H1 (cell line): ENCODE results near the gene GABRG3. TPM values are rescaled to one million over a fixed set of nuclear protein-coding genes. Genes with fewer than 3 reads are reported as not detected.

Experiments
- CTCF ChIA-PET: fragments of 300-600 bp; sonication (Branson Sonifier 250); formaldehyde crosslinking; loops from one replicate; lab custom pipeline; 2021; ENCODE audit not compliant: partially characterized antibody; lab: Charles Lee
- POLR2A ChIA-PET: fragments of 300-600 bp; sonication (Branson Sonifier 250); formaldehyde crosslinking; loops from one replicate; lab custom pipeline; 2021; ENCODE audit warnings: inconsistent platforms; ENCODE audit not compliant: partially characterized antibody; lab: Charles Lee
- DNase-seq, 2 experiments: peaks; one replicate each; pipeline versions ENCODE4 v3.0.0 to v3.0.0-alpha.2; 2010 to 2022; ENCODE audit warnings: low spot score in 2 of 2, low read depth in 1 of 2, mixed read lengths in 1 of 2
- FAIRE-seq: peaks from 2 replicates; lab custom pipeline; 2011; peaks lifted over from hg19 to GRCh38; lab: Jason Lieb, UNC
- H2AFZ ChIP-seq: 2 replicates; pipeline ENCODE4 v1.8.1; 2012; ENCODE audit warnings: low read length, inconsistent platforms
- H2AK5ac ChIP-seq: 2 replicates; pipeline ENCODE4 v1.6.1; 2013; ENCODE audit warnings: low read depth, low read length
- H2BK120ac ChIP-seq: replicated peaks from 2 replicates; pipeline ENCODE3; 2013; ENCODE audit warnings: low read depth, low read length, inconsistent platforms
- H2BK12ac ChIP-seq: 2 replicates; pipeline ENCODE4 v1.6.1; 2013; ENCODE audit warnings: low read depth, low read length
- H2BK15ac ChIP-seq: 2 replicates; pipeline ENCODE4 v1.6.1; 2013; ENCODE audit warnings: low read length
- H2BK20ac ChIP-seq: 2 replicates; pipeline ENCODE4 v1.6.1; 2013; ENCODE audit warnings: low read length
- H2BK5ac ChIP-seq: 2 replicates; pipeline ENCODE4 v1.6.1; 2013; ENCODE audit warnings: low read depth, low read length
- H3K14ac ChIP-seq: 2 replicates; pipeline ENCODE4 v1.6.1; 2013; ENCODE audit warnings: inconsistent platforms; ENCODE audit not compliant: insufficient read length
- H3K18ac ChIP-seq: 2 replicates; pipeline ENCODE4 v1.6.1; 2013; ENCODE audit warnings: low read length; ENCODE audit errors: extremely low read depth
- H3K23ac ChIP-seq: 2 replicates; pipeline ENCODE4 v1.6.1; 2013; ENCODE audit warnings: inconsistent platforms; ENCODE audit not compliant: insufficient read length
- H3K23me2 ChIP-seq: 2 replicates; pipeline ENCODE4 v1.6.1; 2013; ENCODE audit warnings: low read depth, low read length
- H3K27ac ChIP-seq: 2 replicates; pipeline ENCODE4 v1.6.1; 2011; ENCODE audit warnings: low read depth, low read length, inconsistent platforms
- H3K27me3 ChIP-seq, 4 experiments: replicated peaks in 1 of 4; 1 replicate in 1 of 4; 2 replicates in 3 of 4; pipeline versions ENCODE4 v1.6.1 to v1.8.1; 2011 to 2013; ENCODE audit warnings: low read length in 3 of 4, mild to moderate bottlenecking in 3 of 4, inconsistent platforms in 2 of 4, mixed read lengths in 2 of 4, moderate library complexity in 1 of 4; ENCODE audit not compliant: control insufficient read depth in 3 of 4, insufficient read depth in 3 of 4; ENCODE audit errors: extremely low read depth in 1 of 4
- H3K36me3 ChIP-seq, 4 experiments: 2 replicates each; pipeline versions ENCODE4 v1.6.1 to v1.8.1; 2011 to 2013; ENCODE audit warnings: mild to moderate bottlenecking in 4 of 4, low read length in 3 of 4, moderate library complexity in 2 of 4, control low read depth in 1 of 4, inconsistent platforms in 1 of 4; ENCODE audit not compliant: insufficient read depth in 4 of 4, control insufficient read depth in 2 of 4
- H3K4ac ChIP-seq: replicated peaks from 2 replicates; pipeline ENCODE3; 2013; ENCODE audit warnings: low read length, low read depth, mixed read lengths, inconsistent platforms; ENCODE audit not compliant: insufficient read length
- H3K4me1 ChIP-seq, 4 experiments: replicated peaks in 1 of 4; 1 replicate in 1 of 4; 2 replicates in 3 of 4; pipeline versions ENCODE4 v1.6.1 to v1.8.1; 2011 to 2013; ENCODE audit warnings: low read length in 3 of 4, inconsistent platforms in 2 of 4, mixed read lengths in 1 of 4; ENCODE audit not compliant: insufficient read depth in 4 of 4, control insufficient read depth in 3 of 4
- H3K4me2 ChIP-seq, 2 experiments: 2 replicates each; pipeline versions ENCODE4 v1.6.1 to v1.8.1; 2011 to 2013; ENCODE audit warnings: low read depth in 2 of 2, low read length in 2 of 2, control low read depth in 1 of 2, inconsistent platforms in 1 of 2, mild to moderate bottlenecking in 1 of 2; ENCODE audit not compliant: insufficient read depth in 1 of 2
- H3K4me3 ChIP-seq, 4 experiments: fragments of 200-600, 300-600 bp in 1 of 4; sonication (generic), shearing (Covaris generic), sonication (Bioruptor Twin) in 1 of 4; 2 replicates each; pipeline versions ENCODE4 v1.5.1 to v1.8.1; 2011 to 2016; ENCODE audit warnings: low read length in 4 of 4, low read depth in 3 of 4, control low read depth in 2 of 4, inconsistent platforms in 2 of 4, mild to moderate bottlenecking in 2 of 4, mixed read lengths in 1 of 4, moderate library complexity in 1 of 4; ENCODE audit not compliant: insufficient read depth in 2 of 4; ENCODE audit errors: extremely low read depth in 1 of 4
- H3K56ac ChIP-seq: replicated peaks from 2 replicates; pipeline ENCODE3; 2013; ENCODE audit warnings: low read depth, mild to moderate bottlenecking, mixed read lengths, low read length, inconsistent platforms; ENCODE audit not compliant: insufficient read length
- H3K79me1 ChIP-seq: 2 replicates; pipeline ENCODE4 v1.6.1; 2013; ENCODE audit warnings: low read depth, low read length, control low read depth
- H3K79me2 ChIP-seq, 2 experiments: 2 replicates each; pipeline versions ENCODE4 v1.6.1 to v1.8.1; 2012 to 2013; ENCODE audit warnings: low read length in 2 of 2, mild to moderate bottlenecking in 2 of 2, inconsistent platforms in 1 of 2; ENCODE audit not compliant: insufficient read depth in 2 of 2, control insufficient read depth in 1 of 2
- H3K9ac ChIP-seq, 4 experiments: replicated peaks in 1 of 4; 1 replicate in 1 of 4; 2 replicates in 3 of 4; pipeline versions ENCODE4 v1.6.1 to v1.8.1; 2011 to 2013; ENCODE audit warnings: low read depth in 3 of 4, low read length in 3 of 4, control low read depth in 2 of 4, mild to moderate bottlenecking in 2 of 4, moderate library complexity in 2 of 4, inconsistent platforms in 1 of 4; ENCODE audit errors: extremely low read depth in 1 of 4
- H3K9me3 ChIP-seq, 2 experiments: 2 replicates each; pipeline versions ENCODE4 v1.6.1 to v1.8.1; 2012 to 2013; ENCODE audit warnings: mild to moderate bottlenecking in 2 of 2, moderate library complexity in 2 of 2, control low read depth in 1 of 2, inconsistent platforms in 1 of 2, low read depth in 1 of 2, low read length in 1 of 2, mixed read lengths in 1 of 2; ENCODE audit not compliant: insufficient read depth in 2 of 2
- H4K20me1 ChIP-seq, 2 experiments: replicated peaks in 1 of 2; 2 replicates each; pipeline versions ENCODE3 to v1.8.1; 2011 to 2013; ENCODE audit warnings: inconsistent platforms in 2 of 2, low read length in 2 of 2, mild to moderate bottlenecking in 1 of 2; ENCODE audit not compliant: insufficient read depth in 2 of 2, control insufficient read depth in 1 of 2
- H4K5ac ChIP-seq: 2 replicates; pipeline ENCODE4 v1.6.1; 2013; ENCODE audit warnings: low read length, low read depth, mixed read lengths, inconsistent platforms; ENCODE audit not compliant: insufficient read length
- H4K8ac ChIP-seq: 2 replicates; pipeline ENCODE4 v1.8.0; 2013; ENCODE audit warnings: mild to moderate bottlenecking, moderate library complexity, low read length, inconsistent platforms; ENCODE audit not compliant: insufficient read depth; ENCODE audit errors: extremely low read depth
- H4K91ac ChIP-seq: replicated peaks from 2 replicates; pipeline ENCODE3; 2013; ENCODE audit warnings: low read length, mixed read lengths, inconsistent platforms; ENCODE audit not compliant: insufficient read length
- WGBS, 2 experiments: shearing (Covaris generic) in 1 of 2; methylation state at CpG; one replicate each; pipeline versions ENCODE4 v1.1.6 to v1.1.7; 2013 to 2015; ENCODE audit warnings: low lambda C conversion rate in 2 of 2, mixed read lengths in 2 of 2, inconsistent platforms in 1 of 2, low coverage in 1 of 2, missing lambda C conversion rate in 1 of 2; ENCODE audit not compliant: insufficient replicate concordance in 2 of 2, insufficient coverage in 1 of 2, insufficient read length in 1 of 2; ENCODE audit errors: extremely low coverage in 1 of 2, missing lambda C conversion rate in 1 of 2; 5-methylcytosine and 5-hydroxymethylcytosine counted together
- polyA plus RNA-seq, 7 experiments: library from polyadenylated mRNA; depleted of rRNA in 3 of 7; stranded (reverse) in 5 of 7; unstranded in 2 of 7; fragments of >200 nt in 5 of 7; fragments of 200-250 nt in 2 of 7; gene quantifications; 1 replicate in 5 of 7; 2 replicates in 1 of 7; 4 replicates in 1 of 7; pipeline versions ENCODE4 v1.2.1 to v1.2.3, GENCODE V29; 2011 to 2013; ENCODE audit warnings: missing spikeins in 2 of 7, mixed read lengths in 2 of 7
- total RNA-seq: library from RNA; stranded (reverse); fragmentation: NEBNext Ultra II Directional; extraction: Animal tissue kit (Norgen Biotek cat#: 25700); gene quantifications from 2 replicates; pipeline ENCODE4 v1.2.1, GENCODE V29; 2021
- TF ChIP-seq, protein P1 (sequence below): IDR thresholded peaks from 2 replicates; pipeline ENCODE4 v1.6.1; 2011; ENCODE audit warnings: low read length, improper control_type of control experiment

Gene GABRG3
- total and polyA plus RNA-seq, 2 of the 8 experiments (the other 6 are each of a cell fraction or from before 2014, with no cell fraction given) = 0.17 to 0.80 TPM

DNA sequence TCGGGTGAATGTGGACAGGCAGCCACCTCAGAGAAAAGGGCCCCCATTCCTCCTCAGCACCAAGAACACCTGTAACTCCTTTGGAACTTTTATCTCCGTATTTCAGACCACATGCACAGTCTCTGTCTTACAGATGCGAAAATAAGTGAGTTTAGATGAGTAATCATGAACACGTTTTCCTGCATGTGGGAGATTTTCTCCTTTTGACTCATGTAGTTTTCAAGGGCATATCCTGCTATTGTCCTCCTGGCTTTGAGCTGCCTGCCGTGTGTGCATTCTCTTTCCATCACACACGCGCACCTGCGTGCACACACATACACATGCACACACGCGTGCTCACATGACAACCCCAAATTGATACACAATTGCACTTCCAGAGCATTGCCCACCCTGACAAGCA is 239.2 kb downstream of the GABRG3 start:
- no peak overlapping the region for H3K27ac ChIP-seq
- no peaks in the 10 kb centered on the region for H3K27me3 ChIP-seq
- no peaks in the 10 kb centered on the region for H3K36me3 ChIP-seq
- H3K56ac ChIP-seq = no peak overlapping the region
- no peak overlapping the region for H4K91ac ChIP-seq
- no peak overlapping the region for H3K4me3 ChIP-seq
- H4K5ac ChIP-seq = no peak overlapping the region
- no peak overlapping the region for H3K4ac ChIP-seq
- DNase-seq = no peak
- H3K79me1 ChIP-seq = no peaks in the 10 kb centered on the region
- H3K4me1 ChIP-seq = no peaks in the 10 kb centered on the region
- 86% methylated on average over 10 of the region's 10 CpGs; no CpG with 5 or more reads in 1 of the 2 experiments for WGBS, 2 experiments
- no peak overlapping the region for H3K9ac ChIP-seq
- TF ChIP-seq, protein P1, sequence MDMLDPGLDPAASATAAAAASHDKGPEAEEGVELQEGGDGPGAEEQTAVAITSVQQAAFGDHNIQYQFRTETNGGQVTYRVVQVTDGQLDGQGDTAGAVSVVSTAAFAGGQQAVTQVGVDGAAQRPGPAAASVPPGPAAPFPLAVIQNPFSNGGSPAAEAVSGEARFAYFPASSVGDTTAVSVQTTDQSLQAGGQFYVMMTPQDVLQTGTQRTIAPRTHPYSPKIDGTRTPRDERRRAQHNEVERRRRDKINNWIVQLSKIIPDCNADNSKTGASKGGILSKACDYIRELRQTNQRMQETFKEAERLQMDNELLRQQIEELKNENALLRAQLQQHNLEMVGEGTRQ = no peak
- TF ChIP-seq, all 59 proteins: peak for 0
- no peaks in the 10 kb centered on the region for H3K9me3 ChIP-seq
- no peaks in the 10 kb centered on the region for H3K23me2 ChIP-seq
- no peak for FAIRE-seq
- no peak overlapping the region for H3K4me2 ChIP-seq
- CTCF ChIA-PET = interaction anchor here (0.7 to 1.5 kb wide), 2 partner anchors 9 to 917 kb away, joined by 3 to 4 read pairs; no protein-coding TSS in a partner anchor
- POLR2A ChIA-PET = no interaction called here
- no peak overlapping the region for H2AK5ac ChIP-seq
- no peak overlapping the region for H2BK5ac ChIP-seq
- H4K20me1 ChIP-seq = no peaks in the 10 kb centered on the region
- H2AFZ ChIP-seq = no peak overlapping the region
- H3K14ac ChIP-seq = no peak overlapping the region
- no peak overlapping the region for H2BK15ac ChIP-seq
- H2BK120ac ChIP-seq = no peak overlapping the region
- H3K23ac ChIP-seq = no peak overlapping the region
- no peak overlapping the region for H2BK20ac ChIP-seq
- H3K79me2 ChIP-seq = no peaks in the 10 kb centered on the region
- no peak overlapping the region; the same call in 1 of the 2 replicates for H4K8ac ChIP-seq
- no peak overlapping the region for H3K18ac ChIP-seq
- no peak overlapping the region for H2BK12ac ChIP-seq
